Chondrocyte (in vitro differentiated cells): ENCODE data around the gene SESTD1. TPM values are rescaled to one million over a fixed set of nuclear protein-coding genes. Genes with fewer than 3 reads are reported as not detected.

Experiments used
- DNase-seq: peaks from one replicate; pipeline ENCODE4 v3.0.0; 2021; ENCODE audit warnings: mixed read lengths, low spot score
- H3K27ac Mint-ChIP-seq: one replicate; pipeline ENCODE4 v1.8.0; 2021; ENCODE audit warnings: mild to moderate bottlenecking, moderate library complexity, mixed read lengths; ENCODE audit not compliant: unreplicated experiment
- H3K27me3 Mint-ChIP-seq: 2 replicates; pipeline ENCODE4 v1.8.0; 2021; ENCODE audit warnings: low read depth, mixed read lengths
- H3K36me3 Mint-ChIP-seq: 2 replicates; pipeline ENCODE4 v1.8.0; 2021; ENCODE audit warnings: low read depth, mixed read lengths
- H3K4me1 Mint-ChIP-seq: 2 replicates; pipeline ENCODE4 v1.8.0; 2021; ENCODE audit warnings: low read depth, mild to moderate bottlenecking, mixed read lengths
- H3K4me3 Mint-ChIP-seq: one replicate; pipeline ENCODE4 v1.8.0; 2021; ENCODE audit warnings: mild to moderate bottlenecking, moderate library complexity, mixed read lengths; ENCODE audit not compliant: unreplicated experiment
- H3K9me3 Mint-ChIP-seq: 2 replicates; pipeline ENCODE4 v1.8.0; 2021; ENCODE audit warnings: low read depth, mixed read lengths
- CTCF ChIP-seq: fragments of 200-600 bp; sonication (generic); IDR thresholded peaks from 2 replicates; pipeline ENCODE4 v1.5.0; 2021; ENCODE audit warnings: antibody characterized with exemption, mild to moderate bottlenecking, moderate library complexity
- total RNA-seq: library from RNA; stranded (reverse); gene quantifications from 3 replicates; pipeline ENCODE4 v1.2.1, GENCODE V29; 2021

The SESTD1 gene
- total RNA-seq, 1 donor from 2014 or later = 101 TPM

GRCh38 chr2:179180242-179180641 is 84.4 kb downstream of the SESTD1 start:
- no peak for DNase-seq
- H3K4me1 Mint-ChIP-seq = peaks cover 10% of the 10 kb centered on the region
- TF ChIP-seq CTCF = no peak
- no peaks in the 10 kb centered on the region for H3K27me3 Mint-ChIP-seq
- no peak overlapping the region for H3K27ac Mint-ChIP-seq
- H3K4me3 Mint-ChIP-seq = no peak overlapping the region
- H3K9me3 Mint-ChIP-seq = peaks cover 3% of the 10 kb centered on the region
- H3K36me3 Mint-ChIP-seq = peaks cover 15% of the 10 kb centered on the region

- no peak for DNase-seq
- no peak for TF ChIP-seq CTCF
- Mint-ChIP-seq H3K9me3 (peaks cover 3% of the 10 kb centered on the region), H3K4me1 (peaks cover 10% of the 10 kb centered on the region), H3K27ac (no peak overlapping the region), H3K4me3 (no peak overlapping the region), H3K27me3 (no peaks in the 10 kb centered on the region), H3K36me3 (peaks cover 15% of the 10 kb centered on the region)
These were observed 84.9 kb downstream of the SESTD1 start for GRCh38 chr2:179179719-179180118.

GRCh38 chr2:179177694-179178093 is 86.9 kb downstream of the SESTD1 start:
- peaks cover 3% of the 10 kb centered on the region for H3K9me3 Mint-ChIP-seq
- H3K27ac Mint-ChIP-seq = peak overlapping the region; percentile 18
- peaks cover 10% of the 10 kb centered on the region for H3K4me1 Mint-ChIP-seq
- no peaks in the 10 kb centered on the region for H3K27me3 Mint-ChIP-seq
- peaks cover 16% of the 10 kb centered on the region for H3K36me3 Mint-ChIP-seq
- H3K4me3 Mint-ChIP-seq = no peak overlapping the region
- TF ChIP-seq CTCF = no peak
- DNase-seq = no peak

GRCh38 chr2:179174240-179174639 is 90.4 kb downstream of the SESTD1 start:
- TF ChIP-seq CTCF = no peak
- H3K4me3 Mint-ChIP-seq = no peak overlapping the region
- DNase-seq = no peak
- peaks cover 10% of the 10 kb centered on the region for H3K36me3 Mint-ChIP-seq
- H3K27ac Mint-ChIP-seq = no peak overlapping the region
- no peaks in the 10 kb centered on the region for H3K9me3 Mint-ChIP-seq
- H3K4me1 Mint-ChIP-seq = peaks cover 5% of the 10 kb centered on the region
- H3K27me3 Mint-ChIP-seq = no peaks in the 10 kb centered on the region

- H3K4me1 Mint-ChIP-seq = peaks cover 5% of the 10 kb centered on the region
- H3K27ac Mint-ChIP-seq = no peak overlapping the region
- no peak for DNase-seq
- no peak for TF ChIP-seq CTCF
- H3K36me3 Mint-ChIP-seq = peaks cover 10% of the 10 kb centered on the region
- H3K9me3 Mint-ChIP-seq = no peaks in the 10 kb centered on the region
- no peak overlapping the region for H3K4me3 Mint-ChIP-seq
- no peaks in the 10 kb centered on the region for H3K27me3 Mint-ChIP-seq
These were observed 91.7 kb downstream of the SESTD1 start for GRCh38 chr2:179172894-179173293.
